Astrocyte (in vitro differentiated cells and primary cell): ENCODE data around the gene SWT1. TPM values are rescaled to one million over a fixed set of nuclear protein-coding genes. Genes with fewer than 3 reads are reported as not detected.

Experiments
- DNase-seq: peaks from one replicate; pipeline ENCODE4 v3.0.0-alpha.2; 2010; ENCODE audit warnings: low read depth
- FAIRE-seq: peaks from 2 replicates; lab custom pipeline; 2011; peaks lifted over from hg19 to GRCh38; lab: Jason Lieb, UNC
- H2AFZ ChIP-seq: 2 replicates; pipeline ENCODE4 v1.6.0; 2012; ENCODE audit warnings: low read depth, low read length, inconsistent platforms
- H3K27ac ChIP-seq: 2 replicates; pipeline ENCODE4 v1.5.1; 2011; ENCODE audit warnings: low read depth, low read length, inconsistent platforms
- H3K27me3 ChIP-seq: 2 replicates; pipeline ENCODE4 v1.6.0; 2011; ENCODE audit warnings: low read length, inconsistent platforms; ENCODE audit not compliant: insufficient read depth
- H3K36me3 ChIP-seq: 2 replicates; pipeline ENCODE4 v1.5.1; 2011; ENCODE audit warnings: low read length, inconsistent platforms; ENCODE audit not compliant: insufficient read depth
- H3K4me1 ChIP-seq: 2 replicates; pipeline ENCODE4 v1.5.1; 2011; ENCODE audit warnings: low read length, inconsistent platforms; ENCODE audit not compliant: insufficient read depth
- H3K4me2 ChIP-seq: 2 replicates; pipeline ENCODE4 v1.6.0; 2012; ENCODE audit warnings: low read length, inconsistent platforms
- H3K4me3 ChIP-seq: 2 replicates; pipeline ENCODE4 v1.5.1; 2011; ENCODE audit warnings: low read depth, mild to moderate bottlenecking, low read length, inconsistent platforms; ENCODE audit not compliant: insufficient read depth
- H3K79me2 ChIP-seq: 2 replicates; pipeline ENCODE4 v1.6.0; 2012; ENCODE audit warnings: mild to moderate bottlenecking, low read length, inconsistent platforms; ENCODE audit not compliant: insufficient read depth
- H3K9ac ChIP-seq: 2 replicates; pipeline ENCODE4 v1.6.0; 2012; ENCODE audit warnings: mild to moderate bottlenecking, low read length, inconsistent platforms
- H3K9me3 ChIP-seq: 2 replicates; pipeline ENCODE4 v1.5.1; 2012; ENCODE audit warnings: low read depth, mild to moderate bottlenecking, low read length, inconsistent platforms; ENCODE audit not compliant: insufficient read depth
- H4K20me1 ChIP-seq: 2 replicates; pipeline ENCODE4 v1.6.0; 2012; ENCODE audit warnings: low read length, inconsistent platforms; ENCODE audit not compliant: insufficient read depth
- H3K27ac Mint-ChIP-seq: one replicate; pipeline ENCODE4 v1.8.0; 2021; ENCODE audit warnings: mild to moderate bottlenecking, mixed read lengths; ENCODE audit not compliant: unreplicated experiment
- H3K27me3 Mint-ChIP-seq: one replicate; pipeline ENCODE4 v1.8.0; 2021; ENCODE audit warnings: low read depth, mixed read lengths; ENCODE audit not compliant: unreplicated experiment
- H3K36me3 Mint-ChIP-seq: one replicate; pipeline ENCODE4 v1.8.0; 2021; ENCODE audit warnings: low read depth, mixed read lengths; ENCODE audit not compliant: unreplicated experiment
- H3K4me1 Mint-ChIP-seq: one replicate; pipeline ENCODE4 v1.8.0; 2021; ENCODE audit warnings: low read depth, mixed read lengths; ENCODE audit not compliant: unreplicated experiment
- H3K4me3 Mint-ChIP-seq: one replicate; pipeline ENCODE4 v1.8.0; 2021; ENCODE audit warnings: mild to moderate bottlenecking, moderate library complexity, mixed read lengths; ENCODE audit not compliant: unreplicated experiment
- H3K9me3 Mint-ChIP-seq: one replicate; pipeline ENCODE4 v1.8.0; 2021; ENCODE audit warnings: mild to moderate bottlenecking, mixed read lengths; ENCODE audit not compliant: unreplicated experiment
- CTCF ChIP-seq: IDR thresholded peaks from 2 replicates; pipeline ENCODE4 v1.5.1; 2011; ENCODE audit warnings: low read depth, mild to moderate bottlenecking, inconsistent platforms, low read length, moderate library complexity; ENCODE audit not compliant: insufficient read depth
- EZH2 ChIP-seq: IDR thresholded peaks from 2 replicates; pipeline ENCODE4 v1.6.1; 2012; ENCODE audit warnings: mild to moderate bottlenecking, low read length, inconsistent platforms; ENCODE audit not compliant: insufficient read depth
- total RNA-seq: library from RNA; stranded (reverse); gene quantifications from 2 replicates; pipeline ENCODE4 v1.2.1, GENCODE V29; 2021

SWT1 gene
- total RNA-seq, 1 donor from 2014 or later = 5.4 TPM

- Histone ChIP-seq H3K9me3 (no peaks in the 10 kb centered on the region), H3K9ac (no peak overlapping the region), H3K4me1 (peaks cover 7% of the 10 kb centered on the region), H3K27me3 (no peaks in the 10 kb centered on the region), H3K36me3 (no peaks in the 10 kb centered on the region), H3K27ac (no peak overlapping the region), H3K4me2 (no peak overlapping the region), H3K79me2 (no peaks in the 10 kb centered on the region), H3K4me3 (no peak overlapping the region), H4K20me1 (no peaks in the 10 kb centered on the region), H2AFZ (no peak overlapping the region)
- Mint-ChIP-seq H3K9me3 (peaks cover 7% of the 10 kb centered on the region), H3K27me3 (no peaks in the 10 kb centered on the region), H3K36me3 (peaks cover 5% of the 10 kb centered on the region), H3K4me1 (peaks cover 6% of the 10 kb centered on the region), H3K4me3 (no peak overlapping the region), H3K27ac (no peak overlapping the region)
- DNase-seq = no peak
- FAIRE-seq = no peak
- TF ChIP-seq CTCF = no peak
- no peak for TF ChIP-seq EZH2
These were observed 165.7 kb downstream of the SWT1 start for GRCh38 chr1:185322636-185323035.

DNA sequence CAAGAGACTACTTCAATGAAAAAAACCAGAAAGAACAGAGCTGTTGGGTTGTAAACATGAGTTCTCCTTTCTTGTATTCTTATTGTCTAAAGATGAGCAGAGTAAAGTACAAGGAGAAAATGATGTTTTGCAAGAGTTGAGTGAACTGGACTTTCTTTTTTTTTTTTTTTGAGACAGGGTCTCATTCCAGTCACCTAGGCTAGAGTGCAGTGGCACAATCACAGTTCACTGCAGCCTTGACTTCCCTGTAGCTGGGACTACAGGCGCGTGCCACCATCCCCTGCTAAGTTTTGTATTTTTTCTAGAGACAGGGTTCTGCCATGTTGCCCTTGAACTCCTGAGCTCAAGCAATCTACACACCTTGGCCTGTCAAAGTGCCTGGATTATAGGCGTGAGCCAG, 167.2 kb downstream of the SWT1 start:
- Mint-ChIP-seq H3K27me3 (no peaks in the 10 kb centered on the region), H3K9me3 (peaks cover 14% of the 10 kb centered on the region), H3K27ac (no peak overlapping the region), H3K4me3 (no peak overlapping the region), H3K36me3 (peaks cover 5% of the 10 kb centered on the region), H3K4me1 (no peaks in the 10 kb centered on the region)
- no peaks in the 10 kb centered on the region for H3K9me3 ChIP-seq
- H3K36me3 ChIP-seq = no peaks in the 10 kb centered on the region
- H3K4me1 ChIP-seq = no peaks in the 10 kb centered on the region
- no peaks in the 10 kb centered on the region for H3K27me3 ChIP-seq
- no peak overlapping the region for H2AFZ ChIP-seq
- H3K79me2 ChIP-seq = no peaks in the 10 kb centered on the region
- H3K4me3 ChIP-seq = no peak overlapping the region
- TF ChIP-seq CTCF (no peak), EZH2 (no peak)
- H3K27ac ChIP-seq = no peak overlapping the region
- H4K20me1 ChIP-seq = no peaks in the 10 kb centered on the region
- no peak overlapping the region for H3K4me2 ChIP-seq
- FAIRE-seq (no peak), DNase-seq (no peak)
- no peak overlapping the region for H3K9ac ChIP-seq

DNA sequence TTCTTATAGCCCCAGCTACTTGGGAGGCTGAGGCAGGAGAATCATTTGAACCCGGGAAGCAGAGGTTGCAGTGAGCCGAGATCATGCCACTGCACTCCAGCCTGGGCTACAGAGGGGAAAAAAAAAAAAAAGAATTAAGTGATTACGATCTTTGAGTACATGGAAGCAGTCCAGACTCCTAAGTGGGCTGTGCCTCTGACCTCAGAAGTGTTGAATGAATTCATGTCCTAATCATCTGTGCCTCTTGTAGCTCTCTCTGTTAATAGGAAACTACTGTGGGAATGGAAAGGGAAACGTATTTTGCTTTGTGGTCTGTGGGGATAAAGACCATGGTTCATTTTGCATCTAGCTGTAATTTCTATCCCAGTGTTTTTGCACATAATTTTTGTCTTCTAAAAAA, 168.4 kb downstream of the SWT1 start:
- Mint-ChIP-seq H3K4me1 (no peaks in the 10 kb centered on the region), H3K27ac (peak overlapping the region; percentile 26), H3K27me3 (no peaks in the 10 kb centered on the region), H3K4me3 (no peak overlapping the region), H3K9me3 (peaks cover 14% of the 10 kb centered on the region), H3K36me3 (peaks cover 5% of the 10 kb centered on the region)
- DNase-seq = no peak
- Histone ChIP-seq H2AFZ (no peak overlapping the region), H3K4me3 (no peak overlapping the region), H3K79me2 (no peaks in the 10 kb centered on the region), H3K27me3 (no peaks in the 10 kb centered on the region), H4K20me1 (no peaks in the 10 kb centered on the region), H3K9me3 (no peaks in the 10 kb centered on the region), H3K9ac (no peak overlapping the region), H3K36me3 (no peaks in the 10 kb centered on the region), H3K27ac (no peak overlapping the region), H3K4me2 (no peak overlapping the region), H3K4me1 (no peaks in the 10 kb centered on the region)
- FAIRE-seq = no peak
- TF ChIP-seq CTCF (no peak), EZH2 (no peak)
